ENCODE measurements around the gene A2ML1.
"Not testable (repeated sequence)": the region's sequence is repeated elsewhere in the genome, so short reads cannot be mapped to it uniquely, and the experiment has no call there.

- TF ChIP-seq CTCF, POLR2A (IDR thresholded peaks at IDR 0.05): not testable (repeated sequence)
Observed at GRCh38 chr12:8788706-8789105, 33.7 kb upstream of the A2ML1 start.

Measured in adrenal gland (tissue), 5 donors.